HCT116 (cell line): Measurements from ENCODE around the gene SYTL2. TPM values are rescaled to one million over a fixed set of nuclear protein-coding genes. Genes with fewer than 3 reads are reported as not detected.

Source experiments
- ATAC-seq: fragments of 200-7000 bp; cut with Tn5 transposase; 2 replicates; pipeline ENCODE4 v1.9.1; 2020; ENCODE audit warnings: mild to moderate bottlenecking, moderate library complexity
- BruUV-seq: library from RNA; stranded (reverse); fragments of 400-500 nt; replicated peaks from 2 replicates; lab custom pipeline; 2021; lab: Mats Ljungman, UMichigan
- CTCF ChIA-PET: fragments of 300-600 bp; sonication (Branson Sonifier 250); formaldehyde crosslinking; loops from one replicate; lab custom pipeline; 2021; ENCODE audit warnings: antibody characterized with exemption; lab: Charles Lee
- POLR2A ChIA-PET: fragments of 300-600, 350-600 bp; sonication (Branson Sonifier 250); formaldehyde crosslinking; loops from one replicate; lab custom pipeline; 2021; ENCODE audit warnings: antibody characterized with exemption; lab: Charles Lee
- RAD21 ChIA-PET, 2 experiments: fragments of 300-600 bp; sonication (Branson Sonifier 250); formaldehyde crosslinking; loops; one replicate each; lab custom pipeline; 2023; ENCODE audit warnings: low total read pairs in 2 of 2; ENCODE audit not compliant: uncharacterized antibody in 2 of 2, unreplicated experiment in 2 of 2, low non-redundant PET in 1 of 2; lab: Charles Lee
- DNase-seq: peaks from one replicate; pipeline ENCODE4 v3.0.0-alpha.2; 2010; ENCODE audit warnings: low read depth, low spot score
- H2AFZ ChIP-seq: fragments of 200-600 bp; shearing (Covaris generic), sonication (generic); 2 replicates; pipeline ENCODE4 v1.6.1; 2017; ENCODE audit warnings: low read depth, mixed run types, mixed read lengths, antibody characterized with exemption, low read length; ENCODE audit not compliant: poor library complexity, severe bottlenecking
- H3K27ac ChIP-seq: 2 replicates; pipeline ENCODE4 v1.5.1; 2012; ENCODE audit warnings: low read depth, low read length
- H3K27me3 ChIP-seq: fragments of 200-600 bp; sonication (generic); 2 replicates; pipeline ENCODE4 v1.6.1; 2016; ENCODE audit warnings: mixed run types, low read length, mixed read lengths; ENCODE audit not compliant: insufficient read depth
- H3K36me3 ChIP-seq, 2 experiments: fragments of 200-500 bp in 1 of 2; fragments of 200-600 bp in 1 of 2; sonication (Bioruptor generic) in 1 of 2; sonication (generic) in 1 of 2; 2 replicates each; pipeline versions ENCODE4 v1.5.1 to v1.6.1; 2014 to 2016; ENCODE audit warnings: low read length in 2 of 2, inconsistent platforms in 1 of 2, mixed read lengths in 1 of 2, mixed run types in 1 of 2; ENCODE audit not compliant: insufficient read depth in 2 of 2, control insufficient read depth in 1 of 2
- H3K4me1 ChIP-seq, 2 experiments: fragments of 200-600 bp in 1 of 2; sonication (generic) in 1 of 2; 2 replicates each; pipeline versions ENCODE4 v1.5.1 to v1.6.1; 2012 to 2017; ENCODE audit warnings: low read length in 2 of 2, inconsistent platforms in 1 of 2, mild to moderate bottlenecking in 1 of 2, mixed read lengths in 1 of 2, mixed run types in 1 of 2, moderate library complexity in 1 of 2; ENCODE audit not compliant: insufficient read depth in 2 of 2, control insufficient read depth in 1 of 2
- H3K4me2 ChIP-seq: fragments of 200-600 bp; sonication (generic); 2 replicates; pipeline ENCODE4 v1.6.1; 2017; ENCODE audit warnings: mixed run types, low read length, mixed read lengths
- H3K4me3 ChIP-seq, 2 experiments: fragments of 200-600 bp in 1 of 2; sonication (generic) in 1 of 2; replicated peaks in 1 of 2; 2 replicates each; pipeline ENCODE4 v1.5.1; 2011 to 2016; ENCODE audit warnings: low read length in 2 of 2, control low read depth in 1 of 2, low read depth in 1 of 2, mild to moderate bottlenecking in 1 of 2, mixed read lengths in 1 of 2, mixed run types in 1 of 2
- H3K79me2 ChIP-seq: fragments of 200-600 bp; sonication (generic); 2 replicates; pipeline ENCODE4 v1.6.1; 2017; ENCODE audit warnings: mild to moderate bottlenecking, mixed run types, low read length, moderate library complexity, mixed read lengths; ENCODE audit not compliant: insufficient read depth
- H3K9ac ChIP-seq: fragments of 200-600 bp; sonication (generic); 2 replicates; pipeline ENCODE4 v1.6.1; 2016; ENCODE audit warnings: low read length, mixed read lengths
- H3K9me2 ChIP-seq: fragments of 200-600 bp; sonication (generic), shearing (Covaris generic); 2 replicates; pipeline ENCODE4 v1.6.1; 2017; ENCODE audit warnings: mixed run types, mild to moderate bottlenecking, moderate library complexity; ENCODE audit not compliant: insufficient read depth
- H3K9me3 ChIP-seq, 2 experiments: fragments of 200-500 bp in 1 of 2; fragments of 200-600 bp in 1 of 2; sonication (Bioruptor generic) in 1 of 2; sonication (generic) in 1 of 2; 2 replicates each; pipeline ENCODE4 v1.6.1; 2014 to 2017; ENCODE audit warnings: low read length in 2 of 2, mixed read lengths in 2 of 2, inconsistent platforms in 1 of 2, low read depth in 1 of 2, mild to moderate bottlenecking in 1 of 2, mixed run types in 1 of 2, moderate library complexity in 1 of 2; ENCODE audit not compliant: control insufficient read depth in 1 of 2, insufficient read depth in 1 of 2
- H4K20me1 ChIP-seq: fragments of 200-600 bp; sonication (generic), shearing (Covaris generic); 2 replicates; pipeline ENCODE4 v1.6.1; 2017; ENCODE audit warnings: mixed run types, mild to moderate bottlenecking, moderate library complexity; ENCODE audit not compliant: insufficient read depth
- EGR1 ChIP-seq: IDR thresholded peaks from 2 replicates; pipeline ENCODE4 v1.6.1; 2012; ENCODE audit warnings: low read depth
- EZH2 ChIP-seq: fragments of 200-600 bp; sonication (generic); IDR thresholded peaks from 2 replicates; pipeline ENCODE4 v1.6.1; 2017; ENCODE audit warnings: antibody characterized with exemption, mixed run types
- FOSL1 ChIP-seq: IDR thresholded peaks from 2 replicates; pipeline ENCODE4 v1.6.1; 2012; ENCODE audit warnings: low read depth
- JUND ChIP-seq: IDR thresholded peaks from 2 replicates; pipeline ENCODE4 v1.6.1; 2012
- MAX ChIP-seq: IDR thresholded peaks from 2 replicates; pipeline ENCODE4 v1.6.1; 2012
- POLR2A ChIP-seq: IDR thresholded peaks from 2 replicates; pipeline ENCODE4 v1.7.0; 2011; ENCODE audit warnings: borderline replicate concordance; ENCODE audit not compliant: insufficient read depth, insufficient read length; ENCODE audit errors: extremely low read depth
- POLR2AphosphoS5 ChIP-seq: IDR thresholded peaks from 2 replicates; pipeline ENCODE4 v1.6.1; 2011; ENCODE audit warnings: mild to moderate bottlenecking, low read depth, low read length, moderate library complexity
- RAD21 ChIP-seq: IDR thresholded peaks from 2 replicates; pipeline ENCODE4 v1.6.1; 2012; ENCODE audit warnings: low read depth, mild to moderate bottlenecking
- SP1 ChIP-seq: IDR thresholded peaks from 2 replicates; pipeline ENCODE4 v1.6.1; 2012; ENCODE audit warnings: low read depth
- SRF ChIP-seq: IDR thresholded peaks from 2 replicates; pipeline ENCODE4 v1.6.1; 2012; ENCODE audit warnings: low read depth
- TCF7L2 ChIP-seq: IDR thresholded peaks from 2 replicates; pipeline ENCODE4 v1.7.0; 2011; ENCODE audit warnings: borderline replicate concordance, inconsistent platforms; ENCODE audit not compliant: insufficient read depth, insufficient read length; ENCODE audit errors: extremely low read depth
- YY1 ChIP-seq: IDR thresholded peaks from 2 replicates; pipeline ENCODE4 v1.6.1; 2011; ENCODE audit warnings: low read length, low read depth, moderate library complexity, mild to moderate bottlenecking; ENCODE audit not compliant: insufficient replicate concordance; ENCODE audit errors: extremely low read depth
- ZBTB33 ChIP-seq: IDR thresholded peaks from 2 replicates; pipeline ENCODE4 v1.6.1; 2011; ENCODE audit warnings: mild to moderate bottlenecking, low read length, moderate library complexity; ENCODE audit not compliant: insufficient replicate concordance; ENCODE audit errors: extremely low read depth
- ZFX ChIP-seq: fragments of 450-650 bp; IDR thresholded peaks from 2 replicates; pipeline ENCODE4 v1.6.1; 2017
- intact Hi-C: fragments of 100-400 bp; cut with micrococcal nuclease; formaldehyde crosslinking; loops from 2 replicates; pipeline ENCODE4 v1.10.0; 2022
- total RNA-seq: library from RNA; stranded (reverse); gene quantifications from one replicate; pipeline ENCODE4 v1.2.1, GENCODE V29; 2021; ENCODE audit not compliant: unreplicated experiment
- TF ChIP-seq, protein P1 (sequence below): IDR thresholded peaks from 2 replicates; pipeline ENCODE4 v1.6.1; 2012

The SYTL2 gene
- total RNA-seq, 1 experiment from 2014 or later = 12.6 TPM

- Histone ChIP-seq H3K9ac (no peak overlapping the region), H3K27me3 (no peaks in the 10 kb centered on the region), H3K79me2 (no peaks in the 10 kb centered on the region), H4K20me1 (no peaks in the 10 kb centered on the region), H3K27ac (no peak overlapping the region), H3K4me3 (no peak overlapping the region), H3K36me3 (no peaks in the 10 kb centered on the region), H3K4me2 (no peak overlapping the region), H3K9me3 (no peaks in the 10 kb centered on the region), H3K4me1 (peaks cover 0 to 21% of the 10 kb centered on the region in 2 experiments; a peak in 2 of 4 replicates), H2AFZ (no peak overlapping the region), H3K9me2 (no peaks in the 10 kb centered on the region)
- TF ChIP-seq POLR2A = no peak
- TF ChIP-seq SRF = no peak
- TF ChIP-seq RAD21 = no peak
- no peak for TF ChIP-seq EZH2
- no peak for TF ChIP-seq TCF7L2
- TF ChIP-seq ZBTB33 = no peak
- ChIA-PET CTCF (no interaction called here), RAD21 (no interaction called here), POLR2A (no interaction called here)
- ATAC-seq (no peak), DNase-seq (no peak)
- intact Hi-C loops = no loop called here
- no TSS peak for BruUV-seq
These were observed 23.8 kb downstream of the SYTL2 start for GRCh38 chr11:85787168-85787567.

DNA sequence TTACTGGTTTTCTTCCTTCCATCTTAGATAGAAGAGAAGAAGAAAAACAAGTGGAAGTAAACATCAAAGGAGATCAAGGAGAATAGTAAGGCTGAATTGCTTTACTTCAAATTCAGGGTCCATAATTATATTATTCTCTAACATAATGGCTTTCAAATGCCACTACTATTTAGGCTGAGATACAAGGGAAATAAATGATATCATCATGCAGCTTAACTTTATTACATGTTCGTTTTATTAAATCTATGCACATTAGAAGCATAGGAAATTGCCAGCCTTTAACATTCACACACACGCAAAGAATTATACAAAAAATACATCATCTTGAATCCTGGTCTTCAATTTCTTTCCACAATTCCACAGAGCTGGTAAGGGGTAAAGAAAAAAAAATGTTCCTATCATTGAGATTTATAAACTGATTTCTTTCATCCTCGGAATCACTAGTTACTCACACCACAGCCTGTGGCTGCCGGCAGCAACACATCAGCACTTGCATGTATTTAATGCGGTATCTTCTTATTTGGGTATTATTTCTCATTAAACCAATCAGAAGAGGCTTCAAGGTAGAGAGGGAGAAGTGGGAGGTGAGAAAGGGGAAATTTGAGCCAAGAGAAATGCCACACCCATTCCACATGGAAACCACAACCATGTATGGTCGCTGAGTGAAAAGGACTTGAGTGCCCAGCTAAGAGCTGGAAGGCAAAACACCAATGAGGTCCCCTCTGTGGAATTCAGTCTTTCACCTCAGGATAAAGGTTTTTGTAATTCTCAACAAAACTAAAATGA lies 26.3 kb downstream of the SYTL2 start:
- ATAC-seq = peak; percentile 30; the same call in 1 of the 2 replicates
- Histone ChIP-seq H3K4me1 (peaks cover 0 to 13% of the 10 kb centered on the region in 2 experiments; a peak in 2 of 4 replicates), H4K20me1 (no peaks in the 10 kb centered on the region), H3K9me2 (no peaks in the 10 kb centered on the region), H3K79me2 (no peaks in the 10 kb centered on the region), H3K4me3 (no peak overlapping the region), H3K27ac (no peak overlapping the region), H3K36me3 (no peaks in the 10 kb centered on the region), H3K9ac (no peak overlapping the region), H3K9me3 (no peaks in the 10 kb centered on the region), H3K27me3 (no peaks in the 10 kb centered on the region), H3K4me2 (no peak overlapping the region), H2AFZ (no peak overlapping the region)
- intact Hi-C loops = no loop called here
- TF ChIP-seq MAX (no peak), POLR2A (no peak), SP1 (no peak), EGR1 (no peak), SRF (no peak), ZBTB33 (no peak), POLR2AphosphoS5 (no peak), JUND (no peak), ZFX (no peak), FOSL1 (no peak), YY1 (no peak)
- TF ChIP-seq, protein P1, sequence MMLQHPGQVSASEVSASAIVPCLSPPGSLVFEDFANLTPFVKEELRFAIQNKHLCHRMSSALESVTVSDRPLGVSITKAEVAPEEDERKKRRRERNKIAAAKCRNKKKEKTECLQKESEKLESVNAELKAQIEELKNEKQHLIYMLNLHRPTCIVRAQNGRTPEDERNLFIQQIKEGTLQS = no peak
- ChIA-PET RAD21 (no interaction called here), POLR2A (no interaction called here), CTCF (no interaction called here)
- DNase-seq = no peak
- BruUV-seq = no TSS peak
